Smooth muscle cell (in vitro differentiated cells): ENCODE data around the gene RAB17. TPM values are rescaled to one million over a fixed set of nuclear protein-coding genes. Genes with fewer than 3 reads are reported as not detected.

Source experiments
- DNase-seq: peaks from one replicate; lab custom pipeline; 2025; ENCODE audit not compliant: unreplicated experiment; lab: John Stamatoyannopoulos, UW
- H2AFZ ChIP-seq: fragments of 200-600 bp; sonication (generic); 2 replicates; pipeline ENCODE4 v1.6.0; 2016; ENCODE audit warnings: antibody characterized with exemption, low read depth, mild to moderate bottlenecking
- H3F3A ChIP-seq: fragments of 200-600 bp; sonication (generic); 2 replicates; pipeline ENCODE4 v1.6.0; 2017; ENCODE audit warnings: antibody characterized with exemption, low read depth
- H3K27ac ChIP-seq: fragments of 200-600 bp; sonication (generic); 2 replicates; pipeline ENCODE4 v1.5.1; 2016; ENCODE audit warnings: low read depth, mild to moderate bottlenecking
- H3K27me3 ChIP-seq: fragments of 200-600 bp; sonication (generic); 2 replicates; pipeline ENCODE4 v1.6.1; 2016; ENCODE audit warnings: low read depth, mild to moderate bottlenecking
- H3K36me3 ChIP-seq: fragments of 200-600 bp; sonication (generic); 2 replicates; pipeline ENCODE4 v1.5.1; 2016; ENCODE audit warnings: low read depth
- H3K4me1 ChIP-seq: fragments of 200-600 bp; sonication (generic); 2 replicates; pipeline ENCODE4 v1.5.1; 2016; ENCODE audit warnings: low read depth
- H3K4me2 ChIP-seq: fragments of 200-600 bp; sonication (generic); 2 replicates; pipeline ENCODE4 v1.6.0; 2016; ENCODE audit warnings: mild to moderate bottlenecking
- H3K4me3 ChIP-seq: fragments of 200-600 bp; sonication (generic); 2 replicates; pipeline ENCODE4 v1.5.1; 2016; ENCODE audit warnings: mild to moderate bottlenecking
- H3K79me2 ChIP-seq: fragments of 200-600 bp; sonication (generic); 2 replicates; pipeline ENCODE4 v1.6.0; 2016; ENCODE audit warnings: low read depth, mild to moderate bottlenecking
- H3K9ac ChIP-seq: fragments of 200-600 bp; sonication (generic); 2 replicates; pipeline ENCODE4 v1.6.0; 2016; ENCODE audit warnings: low read depth
- H3K9me3 ChIP-seq: fragments of 200-600 bp; sonication (generic); replicated peaks from 2 replicates; pipeline ENCODE4 v1.5.1; 2016; ENCODE audit warnings: low read depth
- H4K20me1 ChIP-seq: fragments of 200-600 bp; sonication (generic); 2 replicates; pipeline ENCODE4 v1.6.0; 2016; ENCODE audit warnings: low read depth
- WGBS: methylation state at CpG from one replicate; pipeline ENCODE4 v1.1.7; 2016; ENCODE audit warnings: low lambda C conversion rate; 5-methylcytosine and 5-hydroxymethylcytosine counted together
- polyA plus RNA-seq: library from polyadenylated mRNA; unstranded; fragments of >200 nt; fragmentation: Nextera tagmentation; extraction: Ambion mirVana; gene quantifications from 2 replicates; pipeline ENCODE4 v1.2.1, GENCODE V29; 2016
- total RNA-seq: library from RNA; depleted of rRNA; stranded (reverse); fragments of >200 nt; gene quantifications from 2 replicates; pipeline ENCODE4 v1.2.3, GENCODE V29; 2014
- TF ChIP-seq, protein P1 (sequence below): fragments of 200-600 bp; sonication (generic); IDR thresholded peaks from 2 replicates; pipeline ENCODE4 v1.5.1; 2017; ENCODE audit warnings: borderline replicate concordance, mild to moderate bottlenecking, antibody characterized with exemption; ENCODE audit not compliant: insufficient read depth, poor library complexity, severe bottlenecking

Gene RAB17
- total and polyA plus RNA-seq, 2 experiments from 2014 or later = 0.69 to 1.4 TPM

DNA sequence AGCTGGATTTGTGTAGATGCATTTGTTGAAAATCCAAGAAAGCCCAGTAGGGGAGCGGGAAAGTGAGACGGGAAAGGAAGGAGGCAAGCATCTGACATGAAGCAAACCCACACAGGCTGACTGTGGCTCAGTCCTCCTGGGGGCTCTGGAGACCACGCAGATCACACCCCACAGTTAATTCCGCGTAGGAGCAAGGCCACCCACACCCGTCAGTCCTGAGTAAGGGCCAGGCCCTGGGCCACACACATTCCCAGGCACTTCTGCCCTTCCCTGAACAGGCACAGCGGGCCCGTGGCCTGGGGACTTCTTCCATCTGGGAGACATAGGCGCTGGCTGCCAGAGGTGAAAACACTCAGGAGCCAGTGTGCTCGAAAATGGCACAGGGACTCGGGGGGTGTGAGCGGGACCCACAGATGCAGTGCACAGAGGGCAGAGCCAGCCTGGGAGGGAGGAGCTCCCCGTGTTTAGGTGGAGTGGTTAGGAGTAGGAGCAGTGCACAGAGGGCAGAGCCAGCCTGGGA, 43.6 kb downstream of the RAB17 start:
- DNase-seq = no peak
- 80% methylated on average over 13 of the region's 13 CpGs for WGBS
- H3K9me3 ChIP-seq = no peaks in the 10 kb centered on the region
- no peak overlapping the region for H3K4me2 ChIP-seq
- no peaks in the 10 kb centered on the region for H3F3A ChIP-seq
- no peak overlapping the region for H3K9ac ChIP-seq
- H3K27me3 ChIP-seq = no peaks in the 10 kb centered on the region
- no peaks in the 10 kb centered on the region for H3K79me2 ChIP-seq
- H4K20me1 ChIP-seq = no peaks in the 10 kb centered on the region
- H3K27ac ChIP-seq = no peak overlapping the region
- no peak overlapping the region for H3K4me3 ChIP-seq
- H3K4me1 ChIP-seq = no peaks in the 10 kb centered on the region
- H3K36me3 ChIP-seq = no peaks in the 10 kb centered on the region
- TF ChIP-seq, protein P1, sequence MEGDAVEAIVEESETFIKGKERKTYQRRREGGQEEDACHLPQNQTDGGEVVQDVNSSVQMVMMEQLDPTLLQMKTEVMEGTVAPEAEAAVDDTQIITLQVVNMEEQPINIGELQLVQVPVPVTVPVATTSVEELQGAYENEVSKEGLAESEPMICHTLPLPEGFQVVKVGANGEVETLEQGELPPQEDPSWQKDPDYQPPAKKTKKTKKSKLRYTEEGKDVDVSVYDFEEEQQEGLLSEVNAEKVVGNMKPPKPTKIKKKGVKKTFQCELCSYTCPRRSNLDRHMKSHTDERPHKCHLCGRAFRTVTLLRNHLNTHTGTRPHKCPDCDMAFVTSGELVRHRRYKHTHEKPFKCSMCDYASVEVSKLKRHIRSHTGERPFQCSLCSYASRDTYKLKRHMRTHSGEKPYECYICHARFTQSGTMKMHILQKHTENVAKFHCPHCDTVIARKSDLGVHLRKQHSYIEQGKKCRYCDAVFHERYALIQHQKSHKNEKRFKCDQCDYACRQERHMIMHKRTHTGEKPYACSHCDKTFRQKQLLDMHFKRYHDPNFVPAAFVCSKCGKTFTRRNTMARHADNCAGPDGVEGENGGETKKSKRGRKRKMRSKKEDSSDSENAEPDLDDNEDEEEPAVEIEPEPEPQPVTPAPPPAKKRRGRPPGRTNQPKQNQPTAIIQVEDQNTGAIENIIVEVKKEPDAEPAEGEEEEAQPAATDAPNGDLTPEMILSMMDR = no peak
- H2AFZ ChIP-seq = no peak overlapping the region

- TF ChIP-seq, protein P1 = no peak
- H3K27ac ChIP-seq = no peak overlapping the region
- H2AFZ ChIP-seq = no peak overlapping the region
- H4K20me1 ChIP-seq = no peaks in the 10 kb centered on the region
- no peaks in the 10 kb centered on the region for H3K27me3 ChIP-seq
- no peaks in the 10 kb centered on the region for H3K79me2 ChIP-seq
- no peak for DNase-seq
- no peaks in the 10 kb centered on the region for H3K4me1 ChIP-seq
- no peaks in the 10 kb centered on the region for H3K36me3 ChIP-seq
- no peak overlapping the region for H3K4me3 ChIP-seq
- H3K4me2 ChIP-seq = no peak overlapping the region
- no peaks in the 10 kb centered on the region for H3F3A ChIP-seq
- 89% methylated on average over 8 of the region's 8 CpGs for WGBS
- H3K9me3 ChIP-seq = no peaks in the 10 kb centered on the region
- H3K9ac ChIP-seq = no peak overlapping the region
Observed at GRCh38 chr2:237546040-237546875, 44.3 kb downstream of the RAB17 start.

- Histone ChIP-seq H3K9me3 (no peaks in the 10 kb centered on the region), H2AFZ (no peak overlapping the region), H3K9ac (no peak overlapping the region), H3K27me3 (no peaks in the 10 kb centered on the region), H3K4me3 (no peak overlapping the region), H4K20me1 (no peaks in the 10 kb centered on the region), H3K27ac (no peak overlapping the region), H3K4me2 (no peak overlapping the region), H3K36me3 (no peaks in the 10 kb centered on the region), H3K4me1 (no peaks in the 10 kb centered on the region), H3K79me2 (no peaks in the 10 kb centered on the region), H3F3A (no peaks in the 10 kb centered on the region)
- TF ChIP-seq, protein P1 = no peak
- WGBS = 94% methylated on average over 17 of the region's 18 CpGs
- DNase-seq = no peak
Observed at GRCh38 chr2:237542001-237542704, 48.4 kb downstream of the RAB17 start.
